ENCODE measurements around the gene HEATR3.

The HEATR3 gene

GRCh38 chr16:50153596-50154419 lies 88.0 kb downstream of the HEATR3 start:
- peak; percentile 3 to 39 for DNase-seq

DNA sequence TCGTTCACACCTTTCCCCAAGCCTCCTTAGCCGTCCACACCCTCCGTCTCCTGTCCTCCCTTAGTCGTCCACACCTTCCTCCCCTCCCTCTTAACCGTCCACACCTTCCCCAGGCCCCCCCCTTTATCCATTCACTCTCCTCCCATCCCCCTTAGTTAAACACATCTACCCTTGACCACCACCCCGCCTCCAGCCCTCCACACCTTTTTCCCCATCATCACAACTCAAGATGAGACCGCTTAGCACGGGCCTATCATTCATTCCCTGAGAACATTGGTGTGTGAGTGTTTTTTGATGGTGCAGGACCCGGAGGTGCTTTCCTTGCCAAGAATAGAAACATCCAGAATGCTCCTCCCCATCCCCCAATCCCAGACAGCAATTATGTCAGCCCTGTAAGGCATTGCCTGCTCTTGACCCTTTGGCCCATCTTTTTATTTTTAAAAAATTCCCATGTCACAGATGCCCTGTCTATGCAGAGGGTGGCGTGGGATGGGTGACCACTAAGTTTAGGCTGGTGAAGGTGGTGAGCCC lies 88.7 kb downstream of the HEATR3 start:
- DNase-seq: no peak

GRCh38 chr16:50155925-50156324 lies 90.2 kb downstream of the HEATR3 start:
- DNase-seq: no peak
